Naive B cell (primary cell): ENCODE data around the gene ZNF483. TPM values are rescaled to one million over a fixed set of nuclear protein-coding genes. Genes with fewer than 3 reads are reported as not detected.
A peak's percentile ranks its signal among the peaks of the same experiment; 100 is the strongest.
"Not testable (repeated sequence)": the region's sequence is repeated elsewhere in the genome, so short reads cannot be mapped to it uniquely, and the experiment has no call there.

ENCODE experiments used
- ATAC-seq, 2 donors: fragments of 150-1000 bp; cut with Tn5 transposase; 2 replicates each; pipeline ENCODE4 v1.10.0; 2021; ENCODE audit warnings: low read depth in 2 of 2, mild to moderate bottlenecking in 2 of 2, moderate library complexity in 2 of 2
- DNase-seq: peaks from one replicate; pipeline ENCODE4 v3.0.0; 2022
- H3K27ac Mint-ChIP-seq, 6 donors: one replicate each; pipeline ENCODE4 v1.8.0; 2020 to 2022; ENCODE audit warnings: mild to moderate bottlenecking in 6 of 6, mixed read lengths in 6 of 6, moderate library complexity in 5 of 6, inconsistent platforms in 2 of 6
- H3K27me3 Mint-ChIP-seq, 3 donors: one replicate each; pipeline ENCODE4 v1.8.0; 2021 to 2022; ENCODE audit warnings: mixed read lengths in 3 of 3, mild to moderate bottlenecking in 1 of 3
- H3K36me3 Mint-ChIP-seq, 2 donors: one replicate each; pipeline ENCODE4 v1.8.0; 2020 to 2022; ENCODE audit warnings: mixed read lengths in 2 of 2, inconsistent platforms in 1 of 2, mild to moderate bottlenecking in 1 of 2
- H3K4me1 Mint-ChIP-seq, 3 donors: one replicate each; pipeline ENCODE4 v1.8.0; 2020 to 2022; ENCODE audit warnings: mixed read lengths in 3 of 3, inconsistent platforms in 1 of 3, mild to moderate bottlenecking in 1 of 3, moderate library complexity in 1 of 3
- H3K4me3 Mint-ChIP-seq, 8 donors: one replicate each; pipeline ENCODE4 v1.8.0; 2020 to 2022; ENCODE audit warnings: mild to moderate bottlenecking in 8 of 8, mixed read lengths in 8 of 8, moderate library complexity in 8 of 8, inconsistent platforms in 2 of 8
- H3K9me3 Mint-ChIP-seq, 7 donors: one replicate each; pipeline ENCODE4 v1.8.0; 2020 to 2022; ENCODE audit warnings: mixed read lengths in 7 of 7, mild to moderate bottlenecking in 5 of 7, inconsistent platforms in 2 of 7, moderate library complexity in 1 of 7
- polyA plus RNA-seq, 6 donors: library from polyadenylated mRNA; unstranded; fragments of 300-500 nt; fragmentation: Illumina TruSeq; gene quantifications; one replicate each; pipeline ENCODE4 v1.2.3, GENCODE V29; 2021; ENCODE audit warnings: low read depth in 6 of 6

The ZNF483 gene
- polyA plus RNA-seq, 6 donors from 2014 or later: 0.63 to 4.2 (median 2.4) TPM

DNA sequence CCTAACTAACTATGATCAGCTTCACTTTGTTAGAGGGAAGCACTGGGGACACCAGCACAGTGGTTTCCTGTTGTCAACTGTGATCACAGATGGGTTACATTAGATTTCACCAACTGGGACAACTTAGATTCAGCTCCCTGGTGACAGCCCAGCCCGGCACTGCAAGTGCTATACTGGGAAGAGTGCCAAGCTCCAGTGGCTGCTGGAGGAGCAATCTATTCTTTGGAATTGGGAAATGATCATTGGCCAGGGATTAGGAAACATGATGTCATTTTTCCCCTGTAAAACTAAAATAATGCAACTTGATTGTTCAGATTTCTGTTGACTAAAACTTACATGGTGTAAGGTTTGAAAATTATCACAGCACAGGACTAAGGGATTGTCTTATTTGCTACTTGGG, 41.3 kb downstream of the ZNF483 start:
- peaks cover 14 to 25% of the 10 kb centered on the region in 2 donors for H3K36me3 Mint-ChIP-seq
- DNase-seq (no peak), ATAC-seq (no peak)
- peaks cover 8 to 18% (median 9%) of the 10 kb centered on the region in 3 donors for H3K27me3 Mint-ChIP-seq
- no peaks in the 10 kb centered on the region for H3K4me1 Mint-ChIP-seq
- no peak overlapping the region for H3K4me3 Mint-ChIP-seq
- H3K27ac Mint-ChIP-seq: no peak overlapping the region
- peaks cover 17 to 57% (median 37%) of the 10 kb centered on the region in 7 donors for H3K9me3 Mint-ChIP-seq

DNA sequence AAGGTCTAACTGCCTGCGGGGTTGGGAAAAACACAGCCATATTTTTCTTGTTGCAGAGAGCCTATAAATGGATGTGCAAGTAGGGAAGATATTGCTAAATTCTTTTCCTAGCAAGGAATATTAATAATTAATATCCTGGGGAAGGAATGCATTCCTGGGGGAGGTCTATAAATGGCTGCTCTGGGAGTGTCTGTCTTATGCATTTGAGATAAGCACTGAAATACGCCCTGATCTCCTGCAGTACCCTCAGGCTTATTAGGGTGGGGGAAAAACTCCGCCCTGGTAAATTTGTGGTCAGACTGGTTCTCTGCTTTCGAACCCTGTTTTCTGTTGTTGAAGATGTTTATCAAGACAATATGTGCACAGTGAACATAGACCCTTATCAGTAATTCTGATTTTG, 43.1 kb downstream of the ZNF483 start:
- not testable (repeated sequence) for H3K27ac Mint-ChIP-seq, DNase-seq, H3K4me3 Mint-ChIP-seq, H3K4me1 Mint-ChIP-seq, ATAC-seq
- Mint-ChIP-seq H3K36me3 (peaks cover 14 to 25% of the 10 kb centered on the region in 2 donors), H3K27me3 (peaks cover 8 to 18% (median 9%) of the 10 kb centered on the region in 3 donors), H3K9me3 (peaks cover 17 to 51% (median 37%) of the 10 kb centered on the region in 7 donors)

DNA sequence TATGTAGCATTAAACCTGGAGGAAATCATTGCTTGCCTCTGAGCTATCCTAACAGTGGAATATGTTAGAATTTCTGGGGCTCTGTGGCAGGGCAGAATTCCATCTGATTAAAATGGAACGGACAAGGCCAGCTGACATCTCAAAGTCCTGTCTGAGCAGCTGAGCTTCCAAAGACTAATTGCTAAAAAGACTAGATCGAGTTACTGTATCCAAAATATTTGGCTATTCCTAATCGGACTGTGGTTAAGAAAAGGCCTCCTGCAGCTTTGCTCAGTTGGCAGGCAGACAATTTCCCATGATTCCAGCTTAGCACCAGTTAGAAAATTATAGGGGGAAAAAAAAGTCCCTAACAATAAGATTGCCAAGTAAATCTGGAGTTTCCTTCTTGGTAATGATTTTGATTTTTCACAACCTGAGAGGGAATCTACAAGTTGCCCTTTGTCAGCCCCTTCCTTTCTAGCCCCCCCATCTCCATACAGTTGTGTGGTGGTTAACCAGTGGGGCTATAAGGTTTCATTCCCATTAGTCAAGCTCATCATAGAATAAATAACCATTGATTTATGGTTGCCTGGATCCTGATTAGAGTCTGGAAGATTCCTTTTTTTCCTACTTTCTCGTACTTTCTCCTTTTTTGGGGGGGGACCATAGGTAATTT, 48.1 kb downstream of the ZNF483 start:
- peaks cover 12 to 27% (median 23%) of the 10 kb centered on the region in 7 donors for H3K9me3 Mint-ChIP-seq
- H3K27ac Mint-ChIP-seq: no peak overlapping the region

DNA sequence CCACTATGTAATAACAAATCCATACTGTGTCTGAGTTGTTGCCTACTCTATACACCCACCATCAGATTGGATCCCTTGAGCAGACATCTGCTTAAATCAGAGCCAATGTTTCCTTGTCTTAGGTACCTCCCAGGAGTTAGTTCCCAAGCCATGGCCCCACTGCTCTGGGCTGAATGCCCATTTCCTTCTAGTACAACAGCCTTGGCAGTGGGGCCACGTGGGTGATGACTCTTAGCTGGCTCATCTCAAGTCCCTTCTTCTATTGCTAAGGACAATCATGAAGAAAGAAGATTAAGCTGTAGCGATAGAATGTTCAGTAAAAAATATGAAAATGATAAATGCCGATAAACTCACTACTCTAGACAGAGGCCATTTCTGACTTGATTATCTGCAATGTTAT, 57.9 kb downstream of the ZNF483 start:
- H3K36me3 Mint-ChIP-seq: no peaks in the 10 kb centered on the region
- peaks cover 0 to 4% (median 0%) of the 10 kb centered on the region in 7 donors for H3K9me3 Mint-ChIP-seq
- no peaks in the 10 kb centered on the region for H3K4me1 Mint-ChIP-seq
- no peak overlapping the region for H3K4me3 Mint-ChIP-seq
- no peak overlapping the region for H3K27ac Mint-ChIP-seq
- no peak for ATAC-seq
- peaks cover 7 to 15% (median 12%) of the 10 kb centered on the region in 3 donors for H3K27me3 Mint-ChIP-seq
- no peak for DNase-seq

More for the DNA sequence above, 48.1 kb downstream of the ZNF483 start:
- H3K4me3 Mint-ChIP-seq: no peak overlapping the region
- ATAC-seq: no peak
- peaks cover 8 to 25% (median 25%) of the 10 kb centered on the region in 3 donors for H3K27me3 Mint-ChIP-seq
- H3K36me3 Mint-ChIP-seq: peaks cover 14 to 16% of the 10 kb centered on the region in 2 donors
- DNase-seq: no peak
- H3K4me1 Mint-ChIP-seq: no peaks in the 10 kb centered on the region

DNA sequence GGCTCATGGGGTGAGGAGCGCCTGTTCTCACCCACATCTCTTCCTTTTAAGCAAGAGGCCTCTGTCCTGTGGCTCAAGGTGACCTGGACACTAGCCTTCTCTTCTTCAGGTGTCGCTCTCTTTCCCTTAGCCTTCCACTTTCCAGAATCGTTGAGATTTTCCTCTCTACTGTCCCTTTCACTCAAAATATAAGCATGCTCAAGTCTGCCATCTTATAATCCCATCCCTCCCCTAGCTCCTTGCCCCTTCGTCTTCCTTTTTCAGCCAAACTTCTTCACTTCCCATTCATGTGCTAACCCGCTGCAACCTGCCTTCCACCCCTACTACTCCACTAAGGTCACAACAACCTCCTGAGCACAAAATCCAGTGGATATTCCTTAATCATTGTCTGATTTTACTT, 61.4 kb downstream of the ZNF483 start:
- DNase-seq: no peak
- ATAC-seq: no peak
- Mint-ChIP-seq H3K27me3 (peaks cover 5 to 12% (median 8%) of the 10 kb centered on the region in 3 donors), H3K4me1 (no peaks in the 10 kb centered on the region), H3K36me3 (no peaks in the 10 kb centered on the region), H3K4me3 (no peak overlapping the region), H3K9me3 (peaks cover 0 to 4% (median 0%) of the 10 kb centered on the region in 7 donors), H3K27ac (no peak overlapping the region)

DNA sequence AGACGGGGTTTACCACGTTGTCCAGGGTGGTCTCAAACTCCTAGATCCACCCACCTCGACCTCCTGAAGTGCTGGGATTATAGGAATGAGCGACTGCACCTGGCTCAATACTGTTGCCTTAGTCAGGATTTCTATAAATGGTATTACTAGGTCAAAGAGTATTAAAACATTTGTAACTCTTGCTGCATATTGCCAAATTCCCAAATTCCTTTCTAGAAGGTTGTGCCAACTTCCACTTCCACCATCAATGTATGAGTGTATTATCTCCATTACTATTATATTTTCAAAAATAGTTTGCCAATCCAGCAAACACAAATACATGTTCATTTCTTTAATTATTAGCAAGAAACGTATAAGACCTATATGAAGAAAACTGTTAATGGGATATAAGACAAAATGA, 63.9 kb downstream of the ZNF483 start:
- H3K36me3 Mint-ChIP-seq: no peaks in the 10 kb centered on the region
- H3K4me1 Mint-ChIP-seq: no peaks in the 10 kb centered on the region
- H3K4me3 Mint-ChIP-seq: no peak overlapping the region
- ATAC-seq (no peak), DNase-seq (no peak)
- H3K27ac Mint-ChIP-seq: no peak overlapping the region
- peaks cover 5 to 12% (median 8%) of the 10 kb centered on the region in 3 donors for H3K27me3 Mint-ChIP-seq
- H3K9me3 Mint-ChIP-seq: peaks cover 0 to 4% (median 0%) of the 10 kb centered on the region in 7 donors

DNA sequence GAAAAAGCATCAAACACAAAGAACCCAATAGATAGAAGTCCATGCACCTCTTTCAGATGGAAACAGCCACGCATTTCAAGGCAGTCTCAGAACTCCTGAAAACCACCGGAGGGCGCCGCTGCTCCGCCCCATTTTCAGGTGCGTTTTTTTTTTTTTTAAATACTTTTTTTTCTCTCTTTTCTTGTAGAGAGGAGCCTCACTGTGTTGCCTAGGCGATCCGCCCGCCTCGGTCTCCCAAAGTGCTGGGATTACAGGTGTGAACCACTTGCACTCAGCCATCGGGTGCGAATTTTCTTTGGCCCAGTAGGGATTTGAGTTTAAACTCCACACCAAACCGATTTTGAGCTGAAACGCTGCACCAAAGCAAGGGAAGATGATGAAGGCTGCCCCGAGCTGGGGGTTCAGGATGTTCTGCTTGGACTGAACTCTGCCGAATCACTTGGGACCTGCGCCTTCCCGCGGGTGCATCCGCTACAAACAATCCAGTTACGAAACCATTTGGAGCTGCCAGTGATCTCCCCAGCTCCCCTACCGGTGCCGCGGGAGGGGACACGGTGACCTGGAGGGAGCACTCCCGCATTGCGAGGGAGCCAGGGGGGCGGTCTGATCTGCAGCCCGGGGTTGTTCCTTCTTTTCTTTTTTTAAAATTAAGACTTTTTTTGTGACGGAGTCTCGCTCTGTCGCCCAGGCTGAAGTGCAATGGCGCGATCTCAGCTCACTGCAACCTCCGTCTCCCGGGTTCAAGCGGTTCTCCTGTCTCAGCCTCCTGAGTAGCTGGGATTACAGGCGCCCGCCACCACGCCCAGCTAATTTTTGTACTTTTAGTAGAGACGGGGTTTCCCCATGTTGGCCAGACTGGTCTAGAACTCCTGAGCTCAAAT, 73.1 kb downstream of the ZNF483 start:
- Mint-ChIP-seq H3K4me3 (peak overlapping the region; percentile 84 to 94 (median 90)), H3K27me3 (peaks cover 35 to 47% (median 46%) of the 10 kb centered on the region in 3 donors), H3K27ac (peak overlapping the region in 3 of 6 donors; percentile 6 to 80 (median 11)), H3K4me1 (peaks cover 18 to 25% (median 20%) of the 10 kb centered on the region in 3 donors), H3K9me3 (no peaks in the 10 kb centered on the region), H3K36me3 (no peaks in the 10 kb centered on the region)
- ATAC-seq (peak; percentile 70), DNase-seq (peak; percentile 38)

DNA sequence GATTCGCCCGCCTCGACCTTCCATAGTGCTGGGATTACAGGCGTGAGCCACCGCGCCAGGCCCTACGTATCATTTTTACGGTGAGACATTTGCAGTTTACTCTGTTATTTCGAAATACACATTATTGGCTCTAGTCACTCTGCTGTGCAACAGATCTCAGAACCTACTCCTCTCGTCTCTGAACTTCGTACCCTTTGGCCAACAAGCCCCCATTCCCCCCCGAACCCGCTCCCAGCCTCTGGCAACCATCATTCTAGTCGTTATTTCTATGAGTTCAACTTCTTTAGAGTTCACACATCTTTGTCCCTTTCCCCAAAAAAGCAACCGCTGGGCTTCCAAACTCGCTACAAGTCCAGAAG, 73.7 kb downstream of the ZNF483 start:
- H3K36me3 Mint-ChIP-seq: no peaks in the 10 kb centered on the region
- peak overlapping the region in 4 of 6 donors; percentile 6 to 82 (median 46) for H3K27ac Mint-ChIP-seq
- peaks cover 18 to 25% (median 20%) of the 10 kb centered on the region in 3 donors for H3K4me1 Mint-ChIP-seq
- H3K9me3 Mint-ChIP-seq: no peaks in the 10 kb centered on the region
- peak; percentile 18 to 24 for ATAC-seq
- peak; percentile 2 for DNase-seq
- H3K4me3 Mint-ChIP-seq: peak overlapping the region; percentile 84 to 94 (median 90)
- peaks cover 35 to 51% (median 49%) of the 10 kb centered on the region in 3 donors for H3K27me3 Mint-ChIP-seq

DNA sequence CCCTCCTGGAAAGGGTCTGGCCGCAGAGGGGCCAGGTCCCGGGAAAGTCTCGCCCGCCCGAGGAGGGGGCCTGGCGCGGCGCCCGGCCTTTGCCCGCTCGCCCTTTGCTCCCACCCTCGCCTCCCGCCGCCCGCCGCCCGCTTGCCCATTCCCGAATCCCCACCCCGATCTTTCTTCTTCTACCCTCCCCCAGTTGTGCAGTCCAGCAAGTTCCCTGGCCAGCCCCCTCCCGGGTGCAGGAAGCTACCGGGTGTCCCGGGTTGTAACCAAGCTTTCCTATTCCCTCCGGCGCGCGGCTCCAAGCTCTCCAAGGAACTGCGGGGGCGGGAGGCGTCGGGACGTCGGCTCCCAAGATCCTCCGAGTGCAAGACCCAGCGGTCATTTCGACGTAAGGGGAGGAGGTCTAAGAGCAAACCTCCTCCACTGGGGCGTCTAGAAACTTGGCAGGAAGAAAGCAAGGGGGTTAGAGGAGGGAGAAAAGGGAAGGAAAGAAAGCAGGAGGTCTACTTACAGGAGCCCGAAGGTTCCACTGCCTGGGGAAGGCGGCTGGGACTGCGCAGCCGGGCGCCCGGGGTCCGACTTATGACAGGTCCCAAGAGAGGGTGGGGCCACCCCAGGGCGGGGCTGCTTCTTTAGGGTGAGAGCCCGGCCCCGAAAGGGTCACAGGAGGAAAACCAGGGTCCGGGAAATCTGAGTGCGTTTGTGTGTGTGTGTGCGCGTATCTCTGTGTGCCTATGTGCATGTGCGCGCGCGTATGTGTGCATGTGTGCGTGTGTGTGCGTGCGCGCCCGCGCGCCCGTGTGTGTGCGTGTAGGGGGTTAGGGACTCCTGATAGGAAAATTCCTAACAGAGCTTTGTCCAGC, 74.3 kb downstream of the ZNF483 start, which contains the start of gene PTGR1:
PTGR1 (minus strand) TSS at position 556 of the 863 bp plus-strand sequence. CDS start 2,225 bp downstream, outside the sequence.
- Mint-ChIP-seq H3K27ac (peak within 1 kb of the TSS in 4 of 6 donors; percentile 6 to 82 (median 72)), H3K4me1 (peaks cover 18 to 25% (median 20%) of the 10 kb centered on the region in 3 donors), H3K4me3 (peak within 1 kb of the TSS; percentile 84 to 94 (median 90)), H3K36me3 (no peaks in the 10 kb centered on the region), H3K27me3 (peaks cover 35 to 52% (median 50%) of the 10 kb centered on the region in 3 donors), H3K9me3 (no peaks in the 10 kb centered on the region)
- ATAC-seq: peak in 1 of 2 donors; percentile 22
- peak; percentile 12 for DNase-seq

DNA sequence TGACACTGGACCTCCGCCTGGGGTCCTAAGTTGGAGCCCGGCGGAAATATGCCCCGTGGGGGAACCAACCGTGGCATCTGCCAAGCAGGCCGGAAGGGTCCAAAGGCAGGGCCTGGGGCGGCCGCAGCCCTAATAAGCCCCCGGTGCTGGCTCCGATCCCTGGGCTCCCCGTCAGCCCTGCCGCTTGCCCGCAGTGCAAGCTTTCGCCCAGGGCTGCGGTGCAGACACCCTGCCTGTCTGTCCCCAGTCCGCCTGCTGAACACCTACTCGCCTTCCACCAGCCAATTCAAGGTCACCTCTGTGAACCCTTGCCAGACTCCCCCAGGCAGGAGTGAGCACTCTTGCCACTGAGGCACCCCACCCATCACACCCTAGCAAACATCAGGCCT, 75.0 kb downstream of the ZNF483 start:
- Mint-ChIP-seq H3K27me3 (peaks cover 35 to 52% (median 50%) of the 10 kb centered on the region in 3 donors), H3K9me3 (no peaks in the 10 kb centered on the region), H3K36me3 (no peaks in the 10 kb centered on the region), H3K4me1 (peaks cover 18 to 25% (median 20%) of the 10 kb centered on the region in 3 donors), H3K27ac (peak overlapping the region in 1 of 6 donors; percentile 63), H3K4me3 (peak overlapping the region; percentile 37 to 91 (median 89))
- DNase-seq (peak; percentile 3), ATAC-seq (no peak)

DNA sequence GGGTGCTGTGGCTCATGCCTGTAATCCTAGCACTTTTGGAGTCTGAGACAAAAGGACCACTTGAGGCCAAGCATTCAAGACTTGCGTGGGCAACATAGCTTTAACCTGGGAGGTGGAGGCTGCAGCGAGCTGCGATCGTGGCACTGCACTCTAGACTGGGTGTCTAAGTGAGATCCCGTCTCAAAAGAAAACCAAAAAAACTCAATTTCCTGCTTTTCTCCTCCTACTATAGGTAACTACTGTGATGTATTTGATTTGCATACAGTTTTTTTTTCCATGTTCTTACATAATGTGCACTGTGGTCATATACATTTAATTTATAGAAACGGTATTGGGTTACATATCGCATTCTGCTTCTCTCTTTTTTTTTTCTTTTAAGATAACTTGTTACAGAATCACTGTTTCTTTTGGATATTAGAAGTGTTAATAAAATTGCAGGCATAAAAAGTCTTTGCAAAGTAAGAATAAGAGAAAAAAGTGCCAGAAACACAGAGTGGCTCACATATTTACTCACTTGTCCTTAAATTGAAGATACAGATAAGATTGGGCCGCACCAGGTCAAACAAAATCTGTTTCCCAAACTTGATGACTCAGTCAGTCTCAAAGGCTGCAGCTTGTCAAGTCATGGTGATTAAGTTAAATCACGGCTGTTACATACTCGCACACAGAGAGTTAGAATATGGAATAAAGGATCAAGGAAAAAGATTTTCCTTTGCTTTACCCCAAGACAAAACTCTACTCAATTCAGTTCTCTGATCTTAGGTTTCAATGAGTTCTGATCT, 76.4 kb downstream of the ZNF483 start:
- ATAC-seq: no peak
- H3K4me3 Mint-ChIP-seq: peak overlapping the region in 2 of 8 donors; percentile 11 to 32
- H3K27ac Mint-ChIP-seq: no peak overlapping the region
- no peaks in the 10 kb centered on the region for H3K36me3 Mint-ChIP-seq
- DNase-seq: no peak
- peaks cover 18 to 25% (median 20%) of the 10 kb centered on the region in 3 donors for H3K4me1 Mint-ChIP-seq
- H3K9me3 Mint-ChIP-seq: no peaks in the 10 kb centered on the region
- H3K27me3 Mint-ChIP-seq: peaks cover 41 to 52% (median 50%) of the 10 kb centered on the region in 3 donors

DNA sequence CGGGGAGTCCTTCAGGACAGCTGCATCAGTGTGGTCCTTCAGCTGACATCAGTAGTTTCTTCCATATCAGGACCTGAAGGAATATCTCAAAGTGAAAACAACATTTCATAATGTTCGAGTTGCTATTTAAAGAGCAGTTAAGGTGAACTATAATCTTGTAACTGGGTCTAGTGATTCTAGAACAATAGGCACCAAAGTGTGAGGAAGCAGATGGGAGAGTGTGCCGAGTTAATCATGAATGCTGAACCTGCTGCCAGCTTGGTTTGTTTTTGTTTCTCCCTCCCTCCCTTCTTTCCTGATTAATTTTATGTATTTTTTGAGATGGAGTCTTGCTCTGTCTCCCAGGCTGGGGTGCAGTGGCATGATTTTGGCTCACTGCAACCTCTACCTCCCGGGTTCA, 78.1 kb downstream of the ZNF483 start:
- DNase-seq (no peak), ATAC-seq (no peak)
- no peak overlapping the region for H3K27ac Mint-ChIP-seq
- no peaks in the 10 kb centered on the region for H3K36me3 Mint-ChIP-seq
- H3K4me1 Mint-ChIP-seq: peaks cover 14 to 18% (median 15%) of the 10 kb centered on the region in 3 donors
- H3K27me3 Mint-ChIP-seq: peaks cover 30 to 48% (median 41%) of the 10 kb centered on the region in 3 donors
- H3K4me3 Mint-ChIP-seq: no peak overlapping the region
- no peaks in the 10 kb centered on the region for H3K9me3 Mint-ChIP-seq
